Measurements from ENCODE around the gene SDK2. TPM values are rescaled to one million over a fixed set of nuclear protein-coding genes. Genes with fewer than 3 reads are reported as not detected.

SDK2 gene
- total and polyA plus RNA-seq, 2 of the 8 experiments (the other 6 are each of a cell fraction or from before 2014, with no cell fraction given) = 3.9 to 4.1 TPM

GRCh38 chr17:73576556-73577098 is 67.6 kb downstream of the SDK2 start (continued):
- no peak for TF ChIP-seq CHD7 (IDR thresholded peaks at IDR 0.05; ENCODE audit: insufficient replicate concordance, low read length)
- TF ChIP-seq POU5F1 (IDR thresholded peaks at IDR 0.05; ENCODE audit: low read depth, low read length) = no peak
- TF ChIP-seq HDAC2 (IDR thresholded peaks at IDR 0.05; ENCODE audit: borderline replicate concordance in 1 of 2, low read depth in 2 of 2, low read length in 2 of 2) = no peak
- TF ChIP-seq, protein P1, sequence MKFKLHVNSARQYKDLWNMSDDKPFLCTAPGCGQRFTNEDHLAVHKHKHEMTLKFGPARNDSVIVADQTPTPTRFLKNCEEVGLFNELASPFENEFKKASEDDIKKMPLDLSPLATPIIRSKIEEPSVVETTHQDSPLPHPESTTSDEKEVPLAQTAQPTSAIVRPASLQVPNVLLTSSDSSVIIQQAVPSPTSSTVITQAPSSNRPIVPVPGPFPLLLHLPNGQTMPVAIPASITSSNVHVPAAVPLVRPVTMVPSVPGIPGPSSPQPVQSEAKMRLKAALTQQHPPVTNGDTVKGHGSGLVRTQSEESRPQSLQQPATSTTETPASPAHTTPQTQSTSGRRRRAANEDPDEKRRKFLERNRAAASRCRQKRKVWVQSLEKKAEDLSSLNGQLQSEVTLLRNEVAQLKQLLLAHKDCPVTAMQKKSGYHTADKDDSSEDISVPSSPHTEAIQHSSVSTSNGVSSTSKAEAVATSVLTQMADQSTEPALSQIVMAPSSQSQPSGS (IDR thresholded peaks at IDR 0.05; ENCODE audit: low read length) = no peak
- TF ChIP-seq MAX (IDR thresholded peaks at IDR 0.05) = no peak
- TF ChIP-seq PHF8 (conservative IDR thresholded peaks at IDR 0.05; ENCODE audit: low read depth, low read length) = no peak
- TF ChIP-seq KDM1A (IDR thresholded peaks at IDR 0.05; ENCODE audit: borderline replicate concordance, low read length) = no peak
- no peak for TF ChIP-seq SP2 (IDR thresholded peaks at IDR 0.05; ENCODE audit: low read length)
